ENCODE results near the gene METAP1D.

The METAP1D gene

GRCh38 chr2:172093416-172094293, 93.9 kb downstream of the METAP1D start:
- DNase-seq = no peak

- no peak for DNase-seq
Observed at GRCh38 chr2:172094294-172095145, 94.8 kb downstream of the METAP1D start.

- DNase-seq = peak; percentile 26
Observed at GRCh38 chr2:172095146-172095904, 95.6 kb downstream of the METAP1D start.

- peak; percentile 63 for DNase-seq
Observed at GRCh38 chr2:172095905-172096625, 96.3 kb downstream of the METAP1D start.

GRCh38 chr2:172096626-172097547, 97.1 kb downstream of the METAP1D start:
- peak; percentile 75 for DNase-seq

- DNase-seq = no peak
Observed at GRCh38 chr2:172097557-172098131, 97.9 kb downstream of the METAP1D start.

GRCh38 chr2:172098287-172098649, 98.5 kb downstream of the METAP1D start:
- no peak for DNase-seq

GRCh38 chr2:172098650-172099471, 99.1 kb downstream of the METAP1D start:
- DNase-seq = no peak

- DNase-seq = no peak
Observed at GRCh38 chr2:172099472-172100079, 99.8 kb downstream of the METAP1D start.

- DNase-seq = no peak
Observed at GRCh38 chr2:172100080-172100934, 100.6 kb downstream of the METAP1D start.

GRCh38 chr2:172100935-172101820, 101.4 kb downstream of the METAP1D start:
- DNase-seq = peak; percentile 33

GRCh38 chr2:172101821-172102390, 102.2 kb downstream of the METAP1D start:
- no peak for DNase-seq

- peak; percentile 98 for DNase-seq
Observed at GRCh38 chr2:172102391-172103359, 102.9 kb downstream of the METAP1D start, which contains the start of gene DLX2. DLX2 (minus strand) TSS chr2:172102900; CDS start chr2:172102538, 362 bp downstream.

- peak; percentile 87 for DNase-seq
Observed at GRCh38 chr2:172103471-172104272, 103.9 kb downstream of the METAP1D start.
